Nucleus accumbens (tissue), 56 donors: ENCODE results near the gene PHYKPL.

Experiments used
- DNase-seq, 56 donors: peaks; one replicate each; lab custom pipeline; 2025; lab: John Stamatoyannopoulos, UW

PHYKPL gene

GRCh38 chr5:178227929-178228328 lies 4.7 kb downstream of the PHYKPL start:
- DNase-seq: no peak

GRCh38 chr5:178227138-178227659 lies 5.4 kb downstream of the PHYKPL start:
- no peak for DNase-seq

GRCh38 chr5:178225174-178225573 lies 7.4 kb downstream of the PHYKPL start:
- DNase-seq: no peak

- DNase-seq: no peak
Measured at GRCh38 chr5:178224403-178224802, 8.2 kb downstream of the PHYKPL start.

- no peak for DNase-seq
Measured at GRCh38 chr5:178223828-178224335, 8.7 kb downstream of the PHYKPL start.

GRCh38 chr5:178223196-178223773 lies 9.3 kb downstream of the PHYKPL start:
- no peak for DNase-seq

GRCh38 chr5:178222292-178222691 lies 10.3 kb downstream of the PHYKPL start:
- no peak for DNase-seq

- DNase-seq: no peak
Measured at GRCh38 chr5:178221853-178222252, 10.7 kb downstream of the PHYKPL start.

- no peak for DNase-seq
Measured at GRCh38 chr5:178221282-178221681, 11.3 kb downstream of the PHYKPL start.

- DNase-seq: no peak
Measured at GRCh38 chr5:178218827-178219226, 13.8 kb downstream of the PHYKPL start.

GRCh38 chr5:178218237-178218776 lies 14.3 kb downstream of the PHYKPL start:
- DNase-seq: no peak

GRCh38 chr5:178216779-178217178 lies 15.8 kb downstream of the PHYKPL start:
- DNase-seq: no peak

GRCh38 chr5:178216088-178216534 lies 16.5 kb downstream of the PHYKPL start:
- DNase-seq: no peak

GRCh38 chr5:178215280-178216002 lies 17.2 kb downstream of the PHYKPL start:
- no peak for DNase-seq

GRCh38 chr5:178214160-178214803 lies 18.3 kb downstream of the PHYKPL start:
- DNase-seq: no peak

- no peak for DNase-seq
Measured at GRCh38 chr5:178213748-178214151, 18.9 kb downstream of the PHYKPL start.

GRCh38 chr5:178213003-178213461 lies 19.6 kb downstream of the PHYKPL start:
- no peak for DNase-seq

- no peak for DNase-seq
Measured at GRCh38 chr5:178212241-178213002, 20.2 kb downstream of the PHYKPL start.

- DNase-seq: no peak
Measured at GRCh38 chr5:178211095-178212048, 21.2 kb downstream of the PHYKPL start.
